Measurements from ENCODE around the gene STARD7.

DNA sequence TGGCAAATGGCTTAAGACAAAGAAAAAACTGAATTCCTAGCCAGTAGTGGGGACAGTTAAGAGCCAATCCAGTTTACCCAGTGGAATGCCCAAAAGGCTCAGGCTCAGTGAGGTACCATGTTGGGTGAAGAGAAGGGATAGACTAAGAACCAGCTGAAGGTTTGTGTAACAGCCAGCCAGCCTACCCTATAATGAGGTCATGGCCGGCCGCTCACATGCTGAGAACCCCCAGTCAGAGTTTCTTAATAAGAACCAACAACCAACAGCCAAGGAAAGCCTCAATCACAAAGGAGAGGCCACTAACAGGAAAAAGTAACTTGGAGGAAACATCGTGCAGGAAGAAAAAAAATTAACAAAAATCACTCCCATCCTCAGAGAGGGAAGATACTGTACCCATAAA is 38.0 kb downstream of the STARD7 start:
- TF ChIP-seq EED (CRISPR knock-in tag; IDR thresholded peaks at IDR 0.05) (no peak), STAG1 (CRISPR knock-in tag; IDR thresholded peaks at IDR 0.05) (no peak), ATM (IDR thresholded peaks at IDR 0.05; ENCODE audit: borderline replicate concordance) (no peak), SP2 (CRISPR knock-in tag; IDR thresholded peaks at IDR 0.05) (no peak)
